K562 (cell line): Measurements from ENCODE around the gene CCDC124. TPM values are rescaled to one million over a fixed set of nuclear protein-coding genes. Genes with fewer than 3 reads are reported as not detected.

Experiments
- BRD4 ChIP-seq: fragments of 200-600 bp; sonication (generic); IDR thresholded peaks from 2 replicates; pipeline ENCODE4 v1.6.1; 2017; ENCODE audit warnings: inconsistent platforms
- CCNT2 ChIP-seq: IDR thresholded peaks from 2 replicates; pipeline ENCODE4 v1.6.1; 2011; ENCODE audit warnings: borderline replicate concordance, low read depth, mild to moderate bottlenecking, moderate library complexity, mixed read lengths, low read length; ENCODE audit not compliant: insufficient read length; ENCODE audit errors: extremely low read depth
- CHD1 ChIP-seq: fragments of 200-600 bp; sonication (generic); IDR thresholded peaks from one replicate; pipeline ENCODE4 v1.6.1; 2012; ENCODE audit warnings: mild to moderate bottlenecking, moderate library complexity, low read length, inconsistent platforms
- CTBP1 ChIP-seq: fragments of 450-650 bp; IDR thresholded peaks from 2 replicates; pipeline ENCODE4 v1.6.1; 2016; ENCODE audit warnings: borderline replicate concordance
- L3MBTL2 ChIP-seq: fragments of 450-650 bp; IDR thresholded peaks from 2 replicates; pipeline ENCODE4 v1.6.1; 2016; ENCODE audit warnings: mild to moderate bottlenecking, moderate library complexity
- MAZ ChIP-seq, 2 experiments: fragments of 450-650 bp in 1 of 2; sonication (generic) in 1 of 2; formaldehyde crosslinking; IDR thresholded peaks in 1 of 2; conservative IDR thresholded peaks in 1 of 2; 2 replicates each; pipeline versions ENCODE4 v1.4.0 to v1.5.0; 2020; ENCODE audit warnings: mild to moderate bottlenecking in 1 of 2, missing genetic modification reagents in 1 of 2
- PCBP1 ChIP-seq: fragments of 200-400 bp; formaldehyde crosslinking; IDR thresholded peaks from 2 replicates; pipeline ENCODE4 v1.6.1; 2018; ENCODE audit warnings: mild to moderate bottlenecking, low read depth, low read length; ENCODE audit not compliant: poor library complexity, severe bottlenecking
- SIN3A ChIP-seq, 2 experiments: fragments of 150-350 bp in 1 of 2; IDR thresholded peaks; 2 replicates each; pipeline ENCODE4 v1.6.1; 2011 to 2016; ENCODE audit warnings: borderline replicate concordance in 2 of 2, low read depth in 2 of 2, low read length in 2 of 2, mild to moderate bottlenecking in 2 of 2, moderate library complexity in 2 of 2; ENCODE audit not compliant: control insufficient read depth in 1 of 2
- TEAD4 ChIP-seq, 2 experiments: sonication (generic) in 1 of 2; formaldehyde crosslinking in 1 of 2; IDR thresholded peaks; 2 replicates each; pipeline versions ENCODE4 v1.6.1 to v1.8.0; 2012 to 2022; ENCODE audit warnings: borderline replicate concordance in 1 of 2, inconsistent platforms in 1 of 2, low read length in 1 of 2, mild to moderate bottlenecking in 1 of 2, missing genetic modification reagents in 1 of 2
- ZBTB49 ChIP-seq: sonication (generic); formaldehyde crosslinking; IDR thresholded peaks from 2 replicates; pipeline ENCODE4 v1.8.0; 2022; ENCODE audit warnings: missing genetic modification reagents, mild to moderate bottlenecking, borderline replicate concordance
- ZBTB7A ChIP-seq: IDR thresholded peaks from 2 replicates; pipeline ENCODE4 v1.6.1; 2011; ENCODE audit warnings: low read depth, mild to moderate bottlenecking, low read length, moderate library complexity, borderline replicate concordance; ENCODE audit not compliant: control insufficient read depth
- ZNF165 ChIP-seq: fragments of 250-450 bp; sonication (Bioruptor Pico); IDR thresholded peaks from 2 replicates; pipeline ENCODE4 v1.4.0; 2020; ENCODE audit warnings: borderline replicate concordance
- ZNF277 ChIP-seq: fragments of 250-450 bp; sonication (Bioruptor Pico); IDR thresholded peaks from 2 replicates; pipeline ENCODE4 v1.8.0; 2022; ENCODE audit warnings: inconsistent platforms, mild to moderate bottlenecking, moderate library complexity, borderline replicate concordance
- polyA plus RNA-seq, 8 experiments: library from polyadenylated mRNA; depleted of rRNA in 4 of 8; stranded (reverse) in 5 of 8; unstranded in 3 of 8; fragments of >200 nt; fragmentation: Nextera tagmentation in 2 of 8; fragmentation: Illumina TruSeq in 1 of 8; extraction: Ambion mirVana in 2 of 8; extraction: Trizol in 1 of 8; gene quantifications; 2 replicates each; pipeline versions ENCODE4 v1.2.1 to v1.2.3, GENCODE V29; 2011 to 2014; ENCODE audit warnings: inconsistent platforms in 1 of 8, missing spikeins in 1 of 8
- total RNA-seq, 7 experiments: library from RNA; depleted of rRNA in 6 of 7; stranded (reverse); fragments of >200 nt in 6 of 7; fragmentation: Illumina TruSeq in 2 of 7; extraction: Trizol in 2 of 7; gene quantifications; 2 replicates each; pipeline versions ENCODE4 v1.2.1 to v1.2.3, GENCODE V29; 2011 to 2021; ENCODE audit warnings: low replicate concordance in 1 of 7
- TF ChIP-seq, protein P1 (sequence below), 3 experiments: fragments of 200-800 bp in 1 of 3; sonication (Bioruptor generic) in 1 of 3; sonication (generic) in 1 of 3; formaldehyde crosslinking in 1 of 3; IDR thresholded peaks; 2 replicates each; pipeline versions ENCODE4 v1.6.1 to v1.8.0; 2016 to 2022; ENCODE audit warnings: mild to moderate bottlenecking in 2 of 3, missing compliant biosample characterization in 2 of 3, missing genetic modification characterization in 2 of 3, missing genetic modification reagents in 1 of 3
- TF ChIP-seq, protein P2 (sequence below): fragments of 450-650 bp; formaldehyde crosslinking; IDR thresholded peaks from 2 replicates; pipeline ENCODE4 v1.4.0; 2020; ENCODE audit warnings: mild to moderate bottlenecking, mixed read lengths
- TF ChIP-seq, protein P3 (sequence below): sonication (generic); formaldehyde crosslinking; IDR thresholded peaks from 2 replicates; pipeline ENCODE4 v1.9.0; 2022; ENCODE audit warnings: mild to moderate bottlenecking, missing genetic modification reagents

CCDC124 gene
- total and polyA plus RNA-seq, 9 of the 15 experiments (the other 6 are each of a cell fraction or from before 2014, with no cell fraction given) = 5.8 to 234 (median 40.1) TPM

DNA sequence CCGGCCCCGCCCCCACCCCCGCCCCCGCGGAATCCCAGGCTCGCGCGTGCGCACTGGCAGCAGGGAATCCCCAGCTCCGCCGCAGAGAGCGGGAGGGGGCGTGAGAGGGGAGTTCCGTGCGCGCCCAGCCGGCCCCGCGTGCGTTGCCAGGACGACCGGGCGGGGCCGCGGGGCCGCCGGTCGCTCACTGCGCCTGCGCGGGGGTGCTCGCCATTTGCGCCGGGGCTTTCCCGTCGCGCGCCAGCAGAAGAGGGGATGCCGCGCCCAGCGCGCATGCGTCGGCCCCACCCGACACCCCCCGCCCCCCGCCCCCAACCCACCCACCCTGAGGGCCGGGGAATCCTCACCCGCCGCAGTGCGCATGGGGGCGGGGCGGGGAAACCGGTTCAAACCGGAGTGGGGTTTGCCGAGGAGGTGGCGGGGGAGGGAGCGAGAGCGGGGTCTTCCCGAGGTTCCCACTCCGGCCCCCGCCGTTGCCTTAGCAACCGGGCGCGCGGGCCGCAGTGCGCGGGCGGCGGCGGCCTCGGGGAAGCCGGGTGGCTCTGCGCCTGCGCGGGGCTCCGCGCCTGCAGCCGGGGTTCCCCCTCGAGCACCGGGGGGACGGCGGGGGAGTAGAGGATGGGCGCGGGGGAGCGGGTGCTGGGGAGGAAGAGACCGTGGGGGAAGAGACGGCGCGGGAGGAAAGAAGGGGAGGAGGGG is 15.1 kb downstream of the CCDC124 start (continued):
- TF ChIP-seq ZBTB49 (CRISPR knock-in tag) = no peak
- TF ChIP-seq ZNF277 (CRISPR knock-in tag) = no peak
- TF ChIP-seq ZNF165 = no peak
- TF ChIP-seq PCBP1 = peak; percentile 92
- TF ChIP-seq, protein P1, sequence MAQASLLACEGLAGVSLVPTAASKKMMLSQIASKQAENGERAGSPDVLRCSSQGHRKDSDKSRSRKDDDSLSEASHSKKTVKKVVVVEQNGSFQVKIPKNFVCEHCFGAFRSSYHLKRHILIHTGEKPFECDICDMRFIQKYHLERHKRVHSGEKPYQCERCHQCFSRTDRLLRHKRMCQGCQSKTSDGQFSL (CRISPR knock-in tag; IDR thresholded peaks at IDR 0.05) = peak; percentile 84; the same call in 1 of the 2 replicates
- TF ChIP-seq, protein P1 (tag; IDR thresholded peaks at IDR 0.05) = peak in 1 of 2 experiments; percentile 95; a peak in 2 of 4 replicates
- no peak for TF ChIP-seq CHD1
- TF ChIP-seq L3MBTL2 = no peak
- no peak for TF ChIP-seq BRD4
- TF ChIP-seq, protein P2, sequence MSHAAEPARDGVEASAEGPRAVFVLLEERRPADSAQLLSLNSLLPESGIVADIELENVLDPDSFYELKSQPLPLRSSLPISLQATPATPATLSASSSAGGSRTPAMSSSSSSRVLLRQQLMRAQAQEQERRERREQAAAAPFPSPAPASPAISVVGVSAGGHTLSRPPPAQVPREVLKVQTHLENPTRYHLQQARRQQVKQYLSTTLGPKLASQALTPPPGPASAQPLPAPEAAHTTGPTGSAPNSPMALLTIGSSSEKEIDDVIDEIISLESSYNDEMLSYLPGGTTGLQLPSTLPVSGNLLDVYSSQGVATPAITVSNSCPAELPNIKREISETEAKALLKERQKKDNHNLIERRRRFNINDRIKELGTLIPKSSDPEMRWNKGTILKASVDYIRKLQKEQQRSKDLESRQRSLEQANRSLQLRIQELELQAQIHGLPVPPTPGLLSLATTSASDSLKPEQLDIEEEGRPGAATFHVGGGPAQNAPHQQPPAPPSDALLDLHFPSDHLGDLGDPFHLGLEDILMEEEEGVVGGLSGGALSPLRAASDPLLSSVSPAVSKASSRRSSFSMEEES (CRISPR knock-in tag) = no peak
- peak; percentile 95 to 100 for TF ChIP-seq MAZ (CRISPR knock-in tag; conservative IDR thresholded peaks at IDR 0.05 in 1 of 2, IDR thresholded peaks at IDR 0.05 in 1 of 2)
- TF ChIP-seq, protein P3, sequence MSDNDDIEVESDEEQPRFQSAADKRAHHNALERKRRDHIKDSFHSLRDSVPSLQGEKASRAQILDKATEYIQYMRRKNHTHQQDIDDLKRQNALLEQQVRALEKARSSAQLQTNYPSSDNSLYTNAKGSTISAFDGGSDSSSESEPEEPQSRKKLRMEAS = peak; percentile 65
- peak; percentile 60; the same call in 1 of the 2 replicates for TF ChIP-seq CTBP1
- peak; percentile 89 for TF ChIP-seq ZBTB7A
- TF ChIP-seq TEAD4 (IDR thresholded peaks at IDR 0.05; ENCODE audit: low read length) = peak; percentile 36; the same call in 1 of the 2 replicates
- no peak for TF ChIP-seq TEAD4 (CRISPR knock-in tag; IDR thresholded peaks at IDR 0.05; ENCODE audit: borderline replicate concordance)
- peak; percentile 91 for TF ChIP-seq SIN3A (IDR thresholded peaks at IDR 0.05; ENCODE audit: borderline replicate concordance in 2 of 2, control insufficient read depth in 1 of 2, low read depth in 2 of 2, low read length in 2 of 2)
- peak; percentile 67 for TF ChIP-seq CCNT2
